Psoas muscle (tissue), 8 donors: Measurements from ENCODE around the gene PNPLA3. TPM values are rescaled to one million over a fixed set of nuclear protein-coding genes. Genes with fewer than 3 reads are reported as not detected.

ENCODE experiments used
- ATAC-seq, 4 donors: fragments of 200-7000 bp; cut with Tn5 transposase; one replicate each; pipeline ENCODE4 v1.9.1; 2020; ENCODE audit warnings: moderate library complexity in 3 of 4, mild to moderate bottlenecking in 2 of 4
- DNase-seq, 2 donors: peaks; one replicate each; pipeline ENCODE4 v3.0.0-alpha.2; 2020
- H3K27ac ChIP-seq: fragments of 200-600 bp; one replicate; pipeline ENCODE4 v1.8.0; 2022
- H3K27me3 ChIP-seq, 3 donors: fragments of 200-600 bp in 1 of 3; one replicate each; pipeline versions ENCODE4 v1.6.1 to v1.8.0; 2013 to 2022; ENCODE audit warnings: low read length in 2 of 3, mild to moderate bottlenecking in 2 of 3, moderate library complexity in 1 of 3; ENCODE audit not compliant: insufficient read depth in 3 of 3
- H3K36me3 ChIP-seq, 2 donors: fragments of 200-600 bp in 1 of 2; one replicate each; pipeline versions ENCODE4 v1.6.1 to v1.8.0; 2013 to 2022; ENCODE audit warnings: low read depth in 1 of 2, mild to moderate bottlenecking in 1 of 2, moderate library complexity in 1 of 2; ENCODE audit not compliant: insufficient read depth in 1 of 2
- H3K4me1 ChIP-seq: fragments of 200-600 bp; one replicate; pipeline ENCODE4 v1.8.0; 2022
- H3K4me3 ChIP-seq: fragments of 200-600 bp; one replicate; pipeline ENCODE4 v1.8.0; 2022; ENCODE audit warnings: mild to moderate bottlenecking
- H3K9me3 ChIP-seq: fragments of 200-600 bp; one replicate; pipeline ENCODE4 v1.8.0; 2022
- WGBS, 3 donors: extraction: QIAGEN DNeasy Blood & Tissue Kit; methylation state at CpG; one replicate each; pipeline versions ENCODE4 v1.1.6 to v1.1.7; 2013; 5-methylcytosine and 5-hydroxymethylcytosine counted together
- intact Hi-C, 2 donors: fragments of 100-400 bp; cut with DNase I; formaldehyde crosslinking; loops; one replicate each; pipeline versions ENCODE4 v1.11.0 to v1.14.2; 2022
- polyA plus RNA-seq, 3 donors: library from polyadenylated mRNA; stranded (reverse); fragments of 200-250 nt; gene quantifications; one replicate each; pipeline ENCODE4 v1.2.3, GENCODE V29; 2013
- total RNA-seq, 4 donors: library from RNA; stranded (reverse); fragmentation: NEBNext Ultra II Directional in 2 of 4; extraction: Animal tissue kit (Norgen Biotek cat#: 25700) in 2 of 4; gene quantifications; one replicate each; pipeline versions ENCODE4 v1.2.1 to v1.2.4, GENCODE V29; 2021 to 2023
- TF ChIP-seq, protein P1 (sequence below): fragments of 200-600 bp; IDR thresholded peaks from one replicate; pipeline ENCODE4 v1.8.0; 2022; ENCODE audit warnings: antibody characterized with exemption
- donor health status: healthy with polysubstance abuse.
- donor health status: DM: no; HTN: no; CAD: no; lungs with moderate emphysema.
- donor health status: Bipolar disorder and iron deficiency.
- donor health status: healthy.
- donor health status: DM: yes; HTN: yes; CAD: no.
- donor health status: DM: no; HTN: no; CAD: no.
- donor health status: DM: no; HTN: no; CAD: no.
- donor health status: DM: yes; HTN: yes; CAD: no.

PNPLA3 gene
- total and polyA plus RNA-seq, 7 donors, result 0.29 to 3.3 (median 0.61) TPM; not detected in 1

DNA sequence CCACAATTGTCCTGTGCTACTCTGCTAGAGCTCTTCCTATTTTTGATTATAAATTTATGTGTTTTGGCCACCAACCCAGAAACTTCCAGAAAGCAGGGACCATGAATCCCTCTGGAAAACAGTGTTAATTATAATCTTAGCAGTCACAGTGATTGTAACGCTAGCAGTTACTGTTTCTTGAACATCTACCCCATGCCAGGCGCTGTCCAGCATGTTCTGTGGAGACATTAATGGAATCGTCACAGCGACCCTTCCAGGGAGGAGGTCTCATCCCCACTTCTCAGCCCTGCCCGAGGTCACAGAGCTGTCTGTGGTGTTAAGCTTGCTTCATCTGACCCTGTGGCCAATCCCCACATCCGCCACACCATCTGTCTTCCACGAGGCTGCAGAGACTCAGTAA is 17.9 kb upstream of the PNPLA3 start:
- Histone ChIP-seq H3K4me3 (no peak overlapping the region), H3K4me1 (no peaks in the 10 kb centered on the region), H3K36me3 (no peaks in the 10 kb centered on the region), H3K27me3 (peaks cover 0 to 41% (median 2%) of the 10 kb centered on the region in 3 donors), H3K9me3 (no peaks in the 10 kb centered on the region), H3K27ac (no peak overlapping the region)
- DNase-seq (no peak), ATAC-seq (no peak)
- TF ChIP-seq, protein P1, sequence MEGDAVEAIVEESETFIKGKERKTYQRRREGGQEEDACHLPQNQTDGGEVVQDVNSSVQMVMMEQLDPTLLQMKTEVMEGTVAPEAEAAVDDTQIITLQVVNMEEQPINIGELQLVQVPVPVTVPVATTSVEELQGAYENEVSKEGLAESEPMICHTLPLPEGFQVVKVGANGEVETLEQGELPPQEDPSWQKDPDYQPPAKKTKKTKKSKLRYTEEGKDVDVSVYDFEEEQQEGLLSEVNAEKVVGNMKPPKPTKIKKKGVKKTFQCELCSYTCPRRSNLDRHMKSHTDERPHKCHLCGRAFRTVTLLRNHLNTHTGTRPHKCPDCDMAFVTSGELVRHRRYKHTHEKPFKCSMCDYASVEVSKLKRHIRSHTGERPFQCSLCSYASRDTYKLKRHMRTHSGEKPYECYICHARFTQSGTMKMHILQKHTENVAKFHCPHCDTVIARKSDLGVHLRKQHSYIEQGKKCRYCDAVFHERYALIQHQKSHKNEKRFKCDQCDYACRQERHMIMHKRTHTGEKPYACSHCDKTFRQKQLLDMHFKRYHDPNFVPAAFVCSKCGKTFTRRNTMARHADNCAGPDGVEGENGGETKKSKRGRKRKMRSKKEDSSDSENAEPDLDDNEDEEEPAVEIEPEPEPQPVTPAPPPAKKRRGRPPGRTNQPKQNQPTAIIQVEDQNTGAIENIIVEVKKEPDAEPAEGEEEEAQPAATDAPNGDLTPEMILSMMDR, result no peak
- 24 to 38% (median 33%) methylated on average over 7 of the region's 7 CpGs for WGBS, 3 donors
- intact Hi-C loops, result no loop called here

DNA sequence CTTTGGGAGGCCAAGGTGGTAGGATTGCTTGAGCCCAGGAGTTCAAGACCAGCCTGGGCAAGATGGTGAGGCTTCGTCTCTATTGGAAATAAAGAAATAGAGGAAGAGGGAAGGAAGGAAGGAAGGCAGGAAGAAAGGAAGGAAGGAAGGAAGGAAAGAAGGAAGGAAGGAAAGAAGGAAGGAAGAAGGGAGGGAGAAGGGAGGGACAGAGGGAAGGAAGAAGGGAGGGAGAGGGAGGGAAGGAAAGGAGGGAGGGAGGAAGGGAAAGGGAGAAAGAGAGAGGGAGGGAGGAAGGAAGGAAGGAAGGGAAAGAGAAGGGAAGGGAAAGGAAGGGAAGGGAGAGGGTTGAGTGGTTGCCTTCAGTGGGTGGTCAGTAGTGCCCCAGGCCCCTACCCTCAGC is 13.9 kb upstream of the PNPLA3 start:
- Histone ChIP-seq H3K4me1 (no peaks in the 10 kb centered on the region), H3K36me3 (no peaks in the 10 kb centered on the region), H3K4me3 (no peak overlapping the region), H3K27me3 (peaks cover 0 to 47% (median 2%) of the 10 kb centered on the region in 3 donors), H3K9me3 (no peaks in the 10 kb centered on the region), H3K27ac (no peak overlapping the region)
- ATAC-seq (no peak), DNase-seq (no peak)
- TF ChIP-seq, protein P1, result no peak
- intact Hi-C loops, result no loop called here
- 86 to 96% (median 88%) methylated on average over 1 of the region's 1 CpG for WGBS, 3 donors

DNA sequence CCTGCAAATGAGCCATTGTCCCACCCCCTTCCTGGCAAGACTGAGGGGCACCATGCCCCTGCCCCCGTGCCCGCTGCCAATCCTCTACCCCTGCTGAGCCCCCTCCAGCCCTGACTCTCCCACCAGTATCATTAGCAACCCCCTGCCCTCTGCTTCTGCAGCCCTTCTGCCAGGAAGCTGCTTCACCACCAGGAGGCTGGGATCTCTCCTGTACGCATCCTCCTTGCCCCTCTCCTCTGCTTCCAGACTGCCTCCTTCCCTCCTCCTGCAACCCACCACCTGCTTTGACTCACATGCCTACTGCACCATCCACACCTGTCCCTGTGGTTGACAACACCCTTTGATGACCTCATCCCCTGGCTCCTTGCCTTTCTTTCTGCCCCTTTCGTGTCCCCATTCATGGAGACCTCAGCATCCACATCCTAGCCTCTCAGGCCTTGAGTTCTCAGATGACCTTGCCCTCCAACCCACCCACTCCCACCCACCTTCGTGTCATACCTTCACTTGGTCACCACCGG is 13.4 kb upstream of the PNPLA3 start:
- 51 to 58% (median 57%) methylated on average over 4 to 6 of the region's 6 CpGs for WGBS, 3 donors
- no peaks in the 10 kb centered on the region for H3K4me1 ChIP-seq
- H3K27me3 ChIP-seq, result peaks cover 0 to 43% (median 2%) of the 10 kb centered on the region in 3 donors
- H3K4me3 ChIP-seq, result no peak overlapping the region
- no peaks in the 10 kb centered on the region for H3K36me3 ChIP-seq
- intact Hi-C loops, result no loop called here
- DNase-seq (no peak), ATAC-seq (no peak)
- TF ChIP-seq, protein P1, result no peak
- no peaks in the 10 kb centered on the region for H3K9me3 ChIP-seq
- no peak overlapping the region for H3K27ac ChIP-seq

DNA sequence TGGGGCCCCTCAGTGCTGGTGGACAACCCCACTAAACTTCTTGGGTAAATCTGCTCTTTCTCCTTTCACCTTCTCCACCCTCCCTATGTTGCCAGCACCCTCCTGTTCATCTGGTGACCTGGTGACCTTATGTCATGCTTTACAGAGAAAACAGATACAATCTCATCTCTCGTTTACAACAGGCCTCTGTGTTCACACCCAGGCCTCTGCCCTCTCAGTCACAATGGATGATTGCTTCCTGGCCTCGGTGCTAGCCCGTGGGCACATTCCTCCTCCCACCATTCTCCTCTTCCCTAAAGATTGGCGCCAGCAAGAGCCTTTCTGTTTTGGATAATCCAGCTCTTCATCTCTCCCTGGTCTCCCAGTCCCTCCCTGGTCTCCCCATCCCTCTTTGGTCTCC is 12.3 kb upstream of the PNPLA3 start:
- intact Hi-C loops, result no loop called here
- no peak overlapping the region for H3K4me3 ChIP-seq
- H3K36me3 ChIP-seq, result no peaks in the 10 kb centered on the region
- no peaks in the 10 kb centered on the region for H3K9me3 ChIP-seq
- H3K4me1 ChIP-seq, result no peaks in the 10 kb centered on the region
- H3K27ac ChIP-seq, result no peak overlapping the region
- peaks cover 0 to 35% (median 0%) of the 10 kb centered on the region in 3 donors for H3K27me3 ChIP-seq
- WGBS, 3 donors, result 15 to 34% (median 24%) methylated on average over 4 of the region's 4 CpGs
- TF ChIP-seq, protein P1, result no peak
- ATAC-seq (no peak), DNase-seq (no peak)

DNA sequence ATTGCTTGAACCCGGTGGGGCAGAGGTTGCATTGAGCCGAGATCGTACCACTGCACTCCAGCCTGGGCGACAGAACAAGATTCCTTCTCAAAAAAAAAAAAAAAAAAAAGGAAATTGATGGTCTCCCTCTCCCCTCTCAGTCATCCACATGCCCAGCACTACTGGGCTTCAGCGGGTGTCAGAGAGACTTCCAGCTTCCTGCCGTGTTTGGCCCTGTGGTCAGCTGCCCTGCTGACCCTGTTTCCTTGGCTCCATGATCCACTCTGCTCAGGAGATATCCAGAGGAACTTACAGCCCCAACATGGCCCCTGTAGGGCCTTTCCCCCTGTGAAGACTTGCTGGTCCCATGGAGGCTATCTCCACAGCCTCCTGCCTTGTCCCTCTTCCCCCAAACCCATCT is 6.1 kb upstream of the PNPLA3 start:
- ATAC-seq (no peak), DNase-seq (no peak)
- WGBS, 3 donors, result 77 to 89% (median 87%) methylated on average over 5 to 6 of the region's 6 CpGs
- Histone ChIP-seq H3K9me3 (no peaks in the 10 kb centered on the region), H3K27ac (no peak overlapping the region), H3K4me3 (no peak overlapping the region), H3K36me3 (no peaks in the 10 kb centered on the region), H3K27me3 (peaks cover 0 to 13% (median 1%) of the 10 kb centered on the region in 3 donors), H3K4me1 (peaks cover 4% of the 10 kb centered on the region)
- TF ChIP-seq, protein P1, result no peak
- intact Hi-C loops, result no loop called here
